NB4 (cell line): ENCODE results near the gene GPX4.
"Not testable (repeated sequence)": the region's sequence is repeated elsewhere in the genome, so short reads cannot be mapped to it uniquely, and the experiment has no call there.

Experiments
- CTCF ChIP-seq: IDR thresholded peaks from one replicate; pipeline ENCODE4 v1.5.1; 2012; ENCODE audit warnings: low read depth, low read length
- POLR2A ChIP-seq: IDR thresholded peaks from 2 replicates; pipeline ENCODE4 v1.6.1; 2011; ENCODE audit warnings: mild to moderate bottlenecking; ENCODE audit not compliant: insufficient read length; ENCODE audit errors: extremely low read depth

GRCh38 chr19:1114728-1115127 lies 10.9 kb downstream of the GPX4 start:
- TF ChIP-seq CTCF, POLR2A: not testable (repeated sequence)
